ENCODE measurements around the gene ECE2. TPM values are rescaled to one million over a fixed set of nuclear protein-coding genes. Genes with fewer than 3 reads are reported as not detected.

The ECE2 gene
- polyA plus RNA-seq, 1 of the 3 experiments (the other 2 are of a cell fraction), result 0.03 TPM

Small RNA genes lying within 50 kb of the gene (small RNA-seq; reads per million reads assigned to genes)
- gene MIR1224 (0 to 4.7 (median 0) reads per million in 7 experiments), gene SNORD66 (152 to 3,041 (median 1,072) reads per million in 7 experiments)

Other genes with a start within 250 kb of the ECE2 start
- gene HTR3D, start 244.3 kb upstream of the ECE2 start, polyA plus RNA-seq (2012; rRNA removed), result not detected in 2 replicates
- gene HTR3C, start 223.0 kb upstream of the ECE2 start, polyA plus RNA-seq (2012; rRNA removed), result not detected in 2 replicates
- not detected in 2 replicates for gene HTR3E, start 179.0 kb upstream of the ECE2 start, polyA plus RNA-seq (2012; rRNA removed)
- 46.8 and 61.5 TPM in 2 replicates for gene EIF2B5, start 140.7 kb upstream of the ECE2 start, polyA plus RNA-seq (2012; rRNA removed)
- 29.6 and 30.1 TPM in 2 replicates for gene DVL3, start 120.6 kb upstream of the ECE2 start, polyA plus RNA-seq (2012; rRNA removed)
- gene AP2M1, start 101.2 kb upstream of the ECE2 start, polyA plus RNA-seq (2012; rRNA removed), result 645 and 759 TPM in 2 replicates
- 55.6 and 59.2 TPM in 2 replicates for gene ABCF3, start 89.8 kb upstream of the ECE2 start, polyA plus RNA-seq (2012; rRNA removed)
- gene VWA5B2, start 46.4 kb upstream of the ECE2 start, polyA plus RNA-seq (2012; rRNA removed), result 0.08 and 0.19 TPM in 2 replicates
- gene ALG3, start 27.1 kb upstream of the ECE2 start, polyA plus RNA-seq (2012; rRNA removed), result 66.0 and 71.4 TPM in 2 replicates
- 7.2 and 9.3 TPM in 2 replicates for gene EEF1AKMT4, start 26.4 kb upstream of the ECE2 start, polyA plus RNA-seq (2012; rRNA removed)
- 0.89 and 2.2 TPM in 2 replicates for gene CAMK2N2, start 14.5 kb upstream of the ECE2 start, polyA plus RNA-seq (2012; rRNA removed)
- gene PSMD2, start 23.2 kb downstream of the ECE2 start, polyA plus RNA-seq (2012; rRNA removed), result 328 and 382 TPM in 2 replicates
- gene EIF4G1, start 38.6 kb downstream of the ECE2 start, polyA plus RNA-seq (2012; rRNA removed), result 207 and 262 TPM in 2 replicates
- 31.6 and 34.2 TPM in 2 replicates for gene FAM131A, start 61.6 kb downstream of the ECE2 start, polyA plus RNA-seq (2012; rRNA removed)
- gene CLCN2, start 85.6 kb downstream of the ECE2 start, polyA plus RNA-seq (2012; rRNA removed), result 8.6 and 9.1 TPM in 2 replicates
- gene POLR2H, start 85.7 kb downstream of the ECE2 start, polyA plus RNA-seq (2012; rRNA removed), result 206 and 258 TPM in 2 replicates
- gene THPO, start 102.2 kb downstream of the ECE2 start, polyA plus RNA-seq (2012; rRNA removed), result 0.07 and 0.21 TPM in 2 replicates
- gene CHRD, start 104.0 kb downstream of the ECE2 start, polyA plus RNA-seq (2012; rRNA removed), result 0.57 and 0.95 TPM in 2 replicates

Data from SK-N-SH (cell line).